Common myeloid progenitor, CD34-positive (primary cell): Measurements from ENCODE around the gene SCGB2A2. TPM values are rescaled to one million over a fixed set of nuclear protein-coding genes. Genes with fewer than 3 reads are reported as not detected.

ENCODE experiments used
- CTCF ChIA-PET: fragments of 350-600 bp; sonication (Branson Sonifier 250); formaldehyde crosslinking; loops from one replicate; lab custom pipeline; 2021; ENCODE audit warnings: antibody characterized with exemption; lab: Charles Lee
- POLR2A ChIA-PET: fragments of 350-600 bp; sonication (Branson Sonifier 250); formaldehyde crosslinking; loops from one replicate; lab custom pipeline; 2021; ENCODE audit warnings: antibody characterized with exemption; lab: Charles Lee
- DNase-seq, 3 donors: peaks; one replicate each; pipeline versions ENCODE4 v3.0.0 to v3.0.0-alpha.2; 2013
- H3K27ac ChIP-seq, 2 experiments: 1 replicate in 1 of 2; 2 replicates in 1 of 2; pipeline ENCODE4 v1.7.0; 2013; ENCODE audit warnings: inconsistent platforms in 2 of 2, low read length in 2 of 2, mild to moderate bottlenecking in 2 of 2, low read depth in 1 of 2, moderate library complexity in 1 of 2; ENCODE audit not compliant: severe bottlenecking in 2 of 2, insufficient read depth in 1 of 2, poor library complexity in 1 of 2
- H3K27me3 ChIP-seq, 5 experiments: replicated peaks in 2 of 5; 1 replicate in 3 of 5; 2 replicates in 2 of 5; pipeline versions ENCODE4 v1.6.1 to v1.7.0; 2013; ENCODE audit warnings: low read length in 4 of 5, mild to moderate bottlenecking in 2 of 5, moderate library complexity in 2 of 5, inconsistent platforms in 1 of 5; ENCODE audit not compliant: insufficient read depth in 5 of 5, control insufficient read depth in 4 of 5
- H3K36me3 ChIP-seq, 4 experiments: 1 replicate in 2 of 4; 2 replicates in 2 of 4; pipeline versions ENCODE4 v1.6.1 to v1.7.0; 2013; ENCODE audit warnings: low read length in 3 of 4, control low read depth in 1 of 4, mild to moderate bottlenecking in 1 of 4; ENCODE audit not compliant: control insufficient read depth in 4 of 4, insufficient read depth in 4 of 4
- H3K4me1 ChIP-seq, 4 experiments: 1 replicate in 3 of 4; 2 replicates in 1 of 4; pipeline versions ENCODE4 v1.6.1 to v1.7.1; 2013; ENCODE audit warnings: low read length in 3 of 4, mild to moderate bottlenecking in 3 of 4, control low read depth in 1 of 4, inconsistent platforms in 1 of 4, moderate library complexity in 1 of 4; ENCODE audit not compliant: control insufficient read depth in 4 of 4, insufficient read depth in 4 of 4; ENCODE audit errors: control extremely low read depth in 1 of 4
- H3K4me3 ChIP-seq, 7 experiments: 1 replicate in 4 of 7; 2 replicates in 3 of 7; pipeline versions ENCODE4 v1.5.1 to v1.7.0; 2013; ENCODE audit warnings: mild to moderate bottlenecking in 7 of 7, low read length in 6 of 7, moderate library complexity in 6 of 7, inconsistent platforms in 2 of 7, low read depth in 2 of 7, control low read depth in 1 of 7; ENCODE audit not compliant: insufficient read depth in 4 of 7, control insufficient read depth in 1 of 7; ENCODE audit errors: extremely low read depth in 1 of 7
- H3K9me3 ChIP-seq, 5 experiments: 1 replicate in 4 of 5; 2 replicates in 1 of 5; pipeline versions ENCODE4 v1.6.1 to v1.7.1; 2013; ENCODE audit warnings: low read length in 4 of 5, mild to moderate bottlenecking in 2 of 5, inconsistent platforms in 1 of 5, low read depth in 1 of 5, moderate library complexity in 1 of 5; ENCODE audit not compliant: control insufficient read depth in 4 of 5, insufficient read depth in 2 of 5; ENCODE audit errors: control extremely low read depth in 1 of 5
- WGBS: methylation state at CpG from one replicate; pipeline ENCODE4 v1.1.5; 2013; ENCODE audit not compliant: insufficient coverage; 5-methylcytosine and 5-hydroxymethylcytosine counted together
- polyA plus RNA-seq: library from polyadenylated mRNA; unstranded; fragments of 120-200 nt; gene quantifications from one replicate; pipeline ENCODE4 v1.2.1, GENCODE V29; 2013

SCGB2A2 gene
- polyA plus RNA-seq: not detected

DNA sequence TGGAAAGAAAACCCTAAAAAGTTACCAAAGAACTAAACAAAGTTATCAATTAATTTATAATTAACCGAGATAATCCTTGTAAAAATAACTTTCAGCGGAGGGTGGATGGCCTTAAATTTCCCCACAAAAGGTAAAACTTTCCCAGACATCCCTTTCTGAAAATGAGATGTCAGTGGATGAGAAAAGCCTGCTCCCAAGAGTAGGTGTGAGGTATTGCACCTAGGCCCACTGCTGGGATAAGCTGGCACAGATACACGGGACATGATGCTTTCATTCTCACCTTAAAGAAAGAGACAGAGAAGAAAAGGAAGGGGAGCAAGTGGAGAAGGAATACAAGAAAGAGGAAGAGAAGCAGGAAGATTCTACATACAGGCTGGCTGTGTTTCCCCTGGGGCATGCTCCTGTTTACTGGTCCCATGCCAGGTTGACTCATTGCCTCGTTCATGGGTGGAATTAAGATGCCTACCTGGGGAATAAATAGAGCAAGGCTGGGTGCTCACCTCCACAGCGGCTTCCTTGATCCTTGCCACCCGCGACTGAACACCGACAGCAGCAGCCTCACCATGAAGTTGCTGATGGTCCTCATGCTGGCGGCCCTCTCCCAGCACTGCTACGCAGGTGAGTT lies at the start of gene SCGB2A2:
Gene SCGB2A2 (plus strand): TSS at position 505 of the 625 bp plus-strand sequence. CDS start 59 bp downstream, at position 564.
- peak in 1 of 3 donors; percentile 7 for DNase-seq
- H3K4me1 ChIP-seq: no peaks in the 10 kb centered on the region
- no peaks in the 10 kb centered on the region for H3K36me3 ChIP-seq
- no peak within 1 kb of the TSS for H3K4me3 ChIP-seq
- CTCF ChIA-PET: no interaction called here
- H3K27me3 ChIP-seq: peaks cover 0 to 9% (median 3%) of the 10 kb centered on the region in 5 experiments
- 80% methylated on average over 8 of the region's 10 CpGs for WGBS
- POLR2A ChIA-PET: no interaction called here
- H3K27ac ChIP-seq: no peak within 1 kb of the TSS
- H3K9me3 ChIP-seq: no peaks in the 10 kb centered on the region

DNA sequence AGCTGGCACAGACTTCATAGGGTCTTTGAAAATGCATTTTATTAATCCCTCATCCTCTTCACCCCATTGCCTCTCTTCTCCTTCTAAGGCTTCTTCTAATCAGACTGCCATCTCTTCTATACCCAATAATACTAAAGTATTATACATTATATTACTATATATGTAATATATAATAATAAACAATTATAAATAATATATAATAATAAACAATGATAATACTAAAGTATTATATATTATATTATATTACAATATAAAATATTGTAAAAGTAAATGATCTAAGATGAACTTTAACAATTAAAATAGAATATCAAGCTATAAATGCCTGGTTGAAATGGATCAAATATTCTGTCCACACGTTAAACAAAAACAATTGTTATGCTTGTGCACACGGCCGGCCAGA lies 48.5 kb upstream of the SCGB2A2 start:
- H3K9me3 ChIP-seq: peaks cover 5 to 32% (median 11%) of the 10 kb centered on the region in 5 experiments
- WGBS: 88% methylated on average over 3 of the region's 3 CpGs
- peaks cover 0 to 2% (median 0%) of the 10 kb centered on the region in 5 experiments for H3K27me3 ChIP-seq
- POLR2A ChIA-PET: no interaction called here
- no peaks in the 10 kb centered on the region for H3K36me3 ChIP-seq
- H3K4me3 ChIP-seq: no peak overlapping the region
- H3K4me1 ChIP-seq: no peaks in the 10 kb centered on the region
- H3K27ac ChIP-seq: no peak overlapping the region
- CTCF ChIA-PET: no interaction called here
- no peak for DNase-seq

DNA sequence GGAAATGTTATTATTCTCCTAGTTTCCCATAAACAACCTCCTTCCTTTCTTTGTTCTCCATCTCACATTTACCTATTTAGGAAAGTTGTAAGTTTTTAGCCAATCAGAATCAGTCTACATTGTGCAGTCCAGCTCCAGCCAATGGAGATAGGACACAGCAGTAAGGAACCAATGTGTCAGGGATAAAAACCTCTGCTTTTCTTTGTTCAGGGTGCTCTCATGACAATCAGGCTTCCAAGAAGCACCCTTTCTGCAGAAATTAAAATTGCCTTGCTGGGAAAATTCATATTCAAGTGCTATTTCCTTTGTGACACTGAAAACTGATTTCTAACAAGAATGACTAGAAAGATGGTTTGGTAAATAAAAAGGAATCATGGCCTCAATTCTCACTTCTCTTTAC lies 46.9 kb upstream of the SCGB2A2 start:
- DNase-seq: peak in 2 of 3 donors; percentile 11 to 23
- POLR2A ChIA-PET: no interaction called here
- Histone ChIP-seq H3K4me1 (no peaks in the 10 kb centered on the region), H3K9me3 (peaks cover 5 to 32% (median 11%) of the 10 kb centered on the region in 5 experiments), H3K36me3 (no peaks in the 10 kb centered on the region), H3K27me3 (no peaks in the 10 kb centered on the region), H3K4me3 (no peak overlapping the region), H3K27ac (no peak overlapping the region)
- CTCF ChIA-PET: no interaction called here

DNA sequence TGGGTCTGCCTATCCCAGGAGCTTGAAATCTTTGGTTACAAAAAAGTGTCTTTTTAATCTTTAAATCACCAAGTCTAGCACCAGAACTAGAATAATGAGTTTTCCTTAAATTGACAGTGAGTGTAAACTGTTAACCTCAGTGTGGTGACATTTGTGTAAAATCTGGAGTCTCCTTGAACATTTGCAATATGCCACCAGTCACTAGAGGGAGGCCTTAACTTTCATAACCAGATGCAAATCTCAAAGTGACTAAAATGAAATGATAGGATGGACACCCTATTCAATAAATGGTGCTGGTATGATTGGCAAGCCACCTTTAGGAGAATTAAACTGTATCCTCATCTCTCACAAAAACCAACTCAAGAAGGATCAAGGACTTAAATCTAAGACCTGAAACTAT lies 36.2 kb upstream of the SCGB2A2 start:
- peak in 2 of 3 donors; percentile 28 to 32 for DNase-seq
- H3K9me3 ChIP-seq: no peaks in the 10 kb centered on the region
- H3K36me3 ChIP-seq: no peaks in the 10 kb centered on the region
- H3K27me3 ChIP-seq: peaks cover 4 to 25% (median 9%) of the 10 kb centered on the region in 5 experiments
- ChIA-PET CTCF (interaction anchor here (0.7 to 1.5 kb wide), 3 partner anchors 24 to 83 kb away, joined by 3 read pairs; no protein-coding TSS in a partner anchor), POLR2A (no interaction called here)
- H3K27ac ChIP-seq: no peak overlapping the region
- H3K4me1 ChIP-seq: no peaks in the 10 kb centered on the region
- H3K4me3 ChIP-seq: no peak overlapping the region

DNA sequence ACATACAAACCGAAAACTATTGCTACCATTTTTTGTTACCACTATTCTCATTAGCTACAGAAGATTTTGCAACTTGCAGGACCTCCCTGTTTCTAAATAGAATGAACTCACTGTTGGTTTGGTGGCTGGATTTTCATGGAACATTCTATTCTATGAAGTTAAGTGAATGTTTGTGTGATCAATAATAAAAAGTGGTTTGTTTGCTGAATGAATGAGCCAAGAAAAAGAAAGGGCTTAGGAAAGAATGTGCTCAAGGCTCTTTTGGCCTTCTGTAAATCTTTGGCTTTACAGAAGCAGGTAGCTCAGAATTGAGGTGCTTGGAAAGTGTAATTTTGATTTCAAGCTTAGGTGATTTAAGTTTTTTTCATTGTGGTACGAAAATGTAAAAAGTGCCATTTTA lies 33.8 kb upstream of the SCGB2A2 start:
- POLR2A ChIA-PET: no interaction called here
- Histone ChIP-seq H3K36me3 (no peaks in the 10 kb centered on the region), H3K9me3 (no peaks in the 10 kb centered on the region), H3K27me3 (peaks cover 6 to 32% (median 10%) of the 10 kb centered on the region in 5 experiments), H3K27ac (no peak overlapping the region), H3K4me1 (no peaks in the 10 kb centered on the region), H3K4me3 (no peak overlapping the region)
- DNase-seq: no peak
- CTCF ChIA-PET: interaction anchor here (1.0 to 1.8 kb wide), 4 partner anchors 36 to 104 kb away, joined by 4 read pairs; no protein-coding TSS in a partner anchor
- no CpG with 5 or more reads among the region's 2 CpGs for WGBS

DNA sequence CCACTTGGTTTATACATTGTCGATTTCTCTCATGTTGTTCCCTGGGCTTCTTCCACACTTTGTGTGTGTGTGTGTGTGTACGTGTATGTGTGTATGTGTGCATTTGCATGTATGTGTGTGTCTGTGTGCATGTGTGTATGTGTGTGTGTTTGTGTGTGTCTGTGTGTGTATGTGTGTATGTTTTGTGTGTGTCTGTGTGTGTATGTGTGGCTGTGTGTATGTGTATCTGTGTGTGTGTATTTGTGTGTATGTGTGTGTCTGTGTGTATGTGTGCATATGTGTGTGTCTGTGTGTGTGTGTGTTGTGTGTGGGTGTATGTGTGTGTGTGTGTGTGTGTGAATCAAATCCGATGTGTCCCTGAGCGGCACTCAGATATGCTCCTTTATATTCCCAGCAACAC lies 32.5 kb upstream of the SCGB2A2 start:
- no peak for DNase-seq
- ChIA-PET CTCF (interaction anchor here (1.6 kb wide), 1 partner anchor 91 kb away, joined by 4 read pairs; no protein-coding TSS in a partner anchor), POLR2A (no interaction called here)
- Histone ChIP-seq H3K36me3 (no peaks in the 10 kb centered on the region), H3K27ac (no peak overlapping the region), H3K27me3 (peaks cover 6 to 42% (median 10%) of the 10 kb centered on the region in 5 experiments), H3K4me1 (no peaks in the 10 kb centered on the region), H3K4me3 (no peak overlapping the region), H3K9me3 (no peaks in the 10 kb centered on the region)
- 0% methylated on average over 1 of the region's 4 CpGs for WGBS

DNA sequence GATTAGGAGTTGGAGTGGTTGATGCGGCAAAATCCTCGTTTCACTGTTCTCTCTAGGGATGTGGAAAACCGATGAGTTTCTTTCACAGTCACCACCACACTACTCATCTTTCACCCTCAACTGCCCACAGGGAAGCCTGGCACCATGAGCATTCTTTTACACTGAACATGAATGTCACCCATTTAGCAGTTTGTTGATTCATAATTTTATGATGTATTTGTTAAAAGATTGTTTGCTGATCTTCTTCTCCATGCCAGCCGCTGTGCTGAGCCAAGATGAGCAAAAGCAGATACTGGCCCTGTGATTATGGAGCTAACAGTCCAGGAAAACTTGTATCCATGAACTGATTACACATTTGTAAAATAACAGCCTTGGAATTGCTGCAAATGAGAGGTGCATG lies 31.8 kb upstream of the SCGB2A2 start:
- CTCF ChIA-PET: interaction anchor here (0.6 kb wide), 1 partner anchor 21 kb away, joined by 3 read pairs; no protein-coding TSS in a partner anchor
- POLR2A ChIA-PET: no interaction called here
- Histone ChIP-seq H3K27ac (no peak overlapping the region), H3K4me1 (no peaks in the 10 kb centered on the region), H3K4me3 (no peak overlapping the region), H3K9me3 (no peaks in the 10 kb centered on the region), H3K36me3 (no peaks in the 10 kb centered on the region), H3K27me3 (peaks cover 6 to 45% (median 10%) of the 10 kb centered on the region in 5 experiments)
- DNase-seq: no peak
- 75% methylated on average over 1 of the region's 4 CpGs for WGBS
